CD14-positive monocyte (primary cell): Measurements from ENCODE around the gene PRAC1. TPM values are rescaled to one million over a fixed set of nuclear protein-coding genes. Genes with fewer than 3 reads are reported as not detected.
A peak's percentile ranks its signal among the peaks of the same experiment; 100 is the strongest.

Experiments
- DNase-seq, 3 donors: peaks; one replicate each; pipeline ENCODE4 v3.0.0-alpha.2; 2011 to 2022
- H2AFZ ChIP-seq: 2 replicates; pipeline ENCODE4 v1.6.0; 2012; ENCODE audit warnings: mild to moderate bottlenecking, low read depth, low read length, inconsistent platforms; ENCODE audit not compliant: insufficient read depth, poor library complexity, severe bottlenecking
- H3K27ac ChIP-seq, 2 donors: 1 replicate in 1 of 2; 2 replicates in 1 of 2; pipeline ENCODE4 v1.5.1; 2012 to 2013; ENCODE audit warnings: low read length in 2 of 2, control low read depth in 1 of 2, inconsistent platforms in 1 of 2, low read depth in 1 of 2, mild to moderate bottlenecking in 1 of 2
- H3K27me3 ChIP-seq, 2 donors: one replicate each; pipeline versions ENCODE4 v1.6.0 to v1.6.1; 2011 to 2013; ENCODE audit warnings: low read length in 2 of 2; ENCODE audit not compliant: control insufficient read depth in 2 of 2, insufficient read depth in 2 of 2
- H3K36me3 ChIP-seq, 2 donors: replicated peaks in 1 of 2; 1 replicate in 1 of 2; 2 replicates in 1 of 2; pipeline versions ENCODE4 v1.5.1 to v1.6.1; 2012 to 2013; ENCODE audit warnings: low read length in 2 of 2, control low read depth in 1 of 2, inconsistent platforms in 1 of 2, mild to moderate bottlenecking in 1 of 2; ENCODE audit not compliant: insufficient read depth in 2 of 2, control insufficient read depth in 1 of 2
- H3K4me1 ChIP-seq, 2 donors: 1 replicate in 1 of 2; 2 replicates in 1 of 2; pipeline versions ENCODE4 v1.5.1 to v1.6.1; 2012 to 2013; ENCODE audit warnings: low read length in 2 of 2, control low read depth in 1 of 2, inconsistent platforms in 1 of 2, mild to moderate bottlenecking in 1 of 2, moderate library complexity in 1 of 2; ENCODE audit not compliant: insufficient read depth in 2 of 2, control insufficient read depth in 1 of 2
- H3K4me2 ChIP-seq: replicated peaks from 2 replicates; pipeline ENCODE3; 2012; ENCODE audit warnings: low read length, moderate library complexity, mild to moderate bottlenecking; ENCODE audit not compliant: poor library complexity, severe bottlenecking; ENCODE audit errors: extremely low read depth
- H3K4me3 ChIP-seq, 3 experiments: fragments of 200-600 bp in 1 of 3; sonication (generic) in 1 of 3; replicated peaks in 1 of 3; 1 replicate in 2 of 3; 2 replicates in 1 of 3; pipeline ENCODE4 v1.5.1; 2011 to 2013; ENCODE audit warnings: low read length in 3 of 3, mild to moderate bottlenecking in 3 of 3, control low read depth in 2 of 3, low read depth in 2 of 3, inconsistent platforms in 1 of 3, moderate library complexity in 1 of 3
- H3K79me2 ChIP-seq: 2 replicates; pipeline ENCODE4 v1.6.0; 2012; ENCODE audit warnings: mild to moderate bottlenecking, control low read depth, inconsistent platforms, low read length, moderate library complexity; ENCODE audit not compliant: insufficient read depth
- H3K9ac ChIP-seq: 2 replicates; pipeline ENCODE4 v1.6.0; 2017; ENCODE audit warnings: low read length, mild to moderate bottlenecking; ENCODE audit not compliant: insufficient read depth, poor library complexity, severe bottlenecking
- H3K9me3 ChIP-seq, 2 donors: replicated peaks in 1 of 2; 1 replicate in 1 of 2; 2 replicates in 1 of 2; pipeline versions ENCODE4 v1.5.1 to v1.6.1; 2012 to 2013; ENCODE audit warnings: low read length in 2 of 2, control low read depth in 1 of 2; ENCODE audit not compliant: control insufficient read depth in 1 of 2, insufficient read depth in 1 of 2
- H4K20me1 ChIP-seq: 2 replicates; pipeline ENCODE4 v1.6.0; 2012; ENCODE audit warnings: mild to moderate bottlenecking, low read length, control low read depth, moderate library complexity; ENCODE audit not compliant: insufficient read depth
- H3K27ac Mint-ChIP-seq, 7 donors: one replicate each; pipeline ENCODE4 v1.8.0; 2020; ENCODE audit warnings: mild to moderate bottlenecking in 7 of 7, mixed read lengths in 7 of 7, moderate library complexity in 6 of 7, inconsistent platforms in 2 of 7
- H3K27me3 Mint-ChIP-seq, 3 donors: one replicate each; pipeline ENCODE4 v1.8.0; 2021 to 2022; ENCODE audit warnings: low read depth in 3 of 3, mild to moderate bottlenecking in 3 of 3, mixed read lengths in 3 of 3, moderate library complexity in 3 of 3, inconsistent platforms in 1 of 3
- H3K36me3 Mint-ChIP-seq, 2 donors: one replicate each; pipeline ENCODE4 v1.8.0; 2020; ENCODE audit warnings: mixed read lengths in 2 of 2, inconsistent platforms in 1 of 2, mild to moderate bottlenecking in 1 of 2
- H3K4me1 Mint-ChIP-seq: one replicate; pipeline ENCODE4 v1.8.0; 2020; ENCODE audit warnings: mild to moderate bottlenecking, mixed read lengths
- H3K4me3 Mint-ChIP-seq, 2 donors: one replicate each; pipeline ENCODE4 v1.8.0; 2020; ENCODE audit warnings: mild to moderate bottlenecking in 2 of 2, mixed read lengths in 2 of 2, moderate library complexity in 1 of 2
- H3K9me3 Mint-ChIP-seq, 7 donors: one replicate each; pipeline ENCODE4 v1.8.0; 2020 to 2022; ENCODE audit warnings: mixed read lengths in 7 of 7, mild to moderate bottlenecking in 6 of 7, moderate library complexity in 6 of 7, inconsistent platforms in 2 of 7
- CTCF ChIP-seq: fragments of 200-600 bp; IDR thresholded peaks from one replicate; pipeline ENCODE4 v1.8.0; 2022; ENCODE audit warnings: antibody characterized with exemption, mild to moderate bottlenecking
- WGBS: methylation state at CpG from one replicate; pipeline ENCODE4 v1.1.5; 2013; ENCODE audit warnings: missing lambda C conversion rate; ENCODE audit not compliant: insufficient coverage; 5-methylcytosine and 5-hydroxymethylcytosine counted together
- intact Hi-C, 2 donors: fragments of 100-400 bp; cut with micrococcal nuclease; formaldehyde crosslinking; loops; one replicate each; pipeline versions ENCODE4 v1.15.0 to v1.15.1; 2023
- polyA plus RNA-seq, 3 donors: library from polyadenylated mRNA; depleted of rRNA in 1 of 3; unstranded in 2 of 3; stranded (reverse) in 1 of 3; fragments of 300-500 nt in 2 of 3; fragments of >200 nt in 1 of 3; fragmentation: Illumina TruSeq in 2 of 3; gene quantifications; 1 replicate in 2 of 3; 2 replicates in 1 of 3; pipeline ENCODE4 v1.2.3, GENCODE V29; 2012 to 2021

The PRAC1 gene
- polyA plus RNA-seq, 3 donors: not detected

- peaks cover 0 to 22% (median 8%) of the 10 kb centered on the region in 7 donors for H3K9me3 Mint-ChIP-seq
- no peaks in the 10 kb centered on the region for H4K20me1 ChIP-seq
- no peak overlapping the region for H3K27ac ChIP-seq
- intact Hi-C loops: loop anchor here in 1 of 2 donors (5.0 kb wide), 1 partner anchor 144 kb away; no protein-coding TSS in a partner anchor
- H2AFZ ChIP-seq: no peak overlapping the region
- no peak overlapping the region for H3K27ac Mint-ChIP-seq
- no peak overlapping the region for H3K4me3 ChIP-seq
- H3K36me3 ChIP-seq: no peaks in the 10 kb centered on the region
- 15% methylated on average over 16 of the region's 22 CpGs for WGBS
- peaks cover 95 to 99% of the 10 kb centered on the region in 2 donors for H3K27me3 ChIP-seq
- TF ChIP-seq CTCF: no peak
- H3K9me3 ChIP-seq: peaks cover 3 to 46% of the 10 kb centered on the region in 2 donors
- H3K4me3 Mint-ChIP-seq: peak overlapping the region in 1 of 2 donors; percentile 85
- no peak overlapping the region for H3K4me2 ChIP-seq
- no peak overlapping the region for H3K9ac ChIP-seq
- peaks cover 13% of the 10 kb centered on the region for H3K4me1 Mint-ChIP-seq
- peaks cover 2 to 11% of the 10 kb centered on the region in 2 donors for H3K36me3 Mint-ChIP-seq
- H3K27me3 Mint-ChIP-seq: peaks cover 96 to 99% (median 98%) of the 10 kb centered on the region in 3 donors
- DNase-seq: no peak
- H3K4me1 ChIP-seq: no peaks in the 10 kb centered on the region
- no peaks in the 10 kb centered on the region for H3K79me2 ChIP-seq
These were observed 11.5 kb upstream of the PRAC1 start for GRCh38 chr17:48733632-48734328.

- no peak overlapping the region for H3K4me3 ChIP-seq
- intact Hi-C loops: loop anchor here in 1 of 2 donors (5.0 kb wide), 1 partner anchor 144 kb away; no protein-coding TSS in a partner anchor
- Mint-ChIP-seq H3K9me3 (peaks cover 0 to 22% (median 8%) of the 10 kb centered on the region in 7 donors), H3K27me3 (peaks cover 96 to 99% (median 98%) of the 10 kb centered on the region in 3 donors), H3K27ac (no peak overlapping the region), H3K4me3 (peak overlapping the region in 1 of 2 donors; percentile 85), H3K4me1 (peaks cover 15% of the 10 kb centered on the region), H3K36me3 (peaks cover 2 to 11% of the 10 kb centered on the region in 2 donors)
- no peaks in the 10 kb centered on the region for H4K20me1 ChIP-seq
- no peak overlapping the region for H3K4me2 ChIP-seq
- H2AFZ ChIP-seq: no peak overlapping the region
- no peak for TF ChIP-seq CTCF
- no peaks in the 10 kb centered on the region for H3K36me3 ChIP-seq
- peaks cover 0 to 3% of the 10 kb centered on the region in 2 donors for H3K4me1 ChIP-seq
- H3K79me2 ChIP-seq: no peaks in the 10 kb centered on the region
- H3K9ac ChIP-seq: no peak overlapping the region
- DNase-seq: no peak
- H3K9me3 ChIP-seq: peaks cover 5 to 51% of the 10 kb centered on the region in 2 donors
- 3% methylated on average over 37 of the region's 50 CpGs for WGBS
- H3K27ac ChIP-seq: no peak overlapping the region
- peaks cover 94 to 99% of the 10 kb centered on the region in 2 donors for H3K27me3 ChIP-seq
These were observed 10.6 kb upstream of the PRAC1 start for GRCh38 chr17:48732688-48733629.
